HG03095 (cell line): ENCODE measurements around the gene GCLC.

Experiments used
- ATAC-seq: cut with Tn5 transposase; IDR thresholded peaks from one replicate; pipeline ENCODE4 v1.9.1; 2021; ENCODE audit warnings: moderate library complexity; ENCODE audit not compliant: unreplicated experiment

GCLC gene

DNA sequence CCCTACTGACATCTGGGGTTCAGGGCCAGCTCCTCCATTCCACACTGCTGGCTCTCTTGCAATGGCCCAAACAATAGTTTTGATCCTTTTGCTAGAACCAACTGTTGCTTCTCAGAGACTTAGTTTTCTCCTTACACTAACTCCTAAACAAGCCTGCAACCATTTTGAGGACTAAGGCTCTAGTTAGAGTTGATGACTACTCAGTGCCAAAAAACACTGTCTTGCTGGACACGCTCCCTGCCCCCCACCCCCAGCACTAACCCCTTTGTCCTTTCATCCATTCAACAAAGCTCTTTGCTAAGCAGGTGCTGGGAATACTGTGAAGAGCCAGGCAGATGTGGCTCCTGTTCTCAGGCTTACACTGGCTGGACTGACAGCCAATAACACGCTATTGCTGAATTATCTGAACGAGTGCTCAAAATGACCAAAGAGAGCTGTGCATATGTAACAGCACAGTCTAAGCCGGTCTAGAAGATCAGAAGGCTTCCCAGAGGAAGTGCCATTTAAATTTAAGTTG lies 17.6 kb downstream of the GCLC start:
- ATAC-seq, result no peak

DNA sequence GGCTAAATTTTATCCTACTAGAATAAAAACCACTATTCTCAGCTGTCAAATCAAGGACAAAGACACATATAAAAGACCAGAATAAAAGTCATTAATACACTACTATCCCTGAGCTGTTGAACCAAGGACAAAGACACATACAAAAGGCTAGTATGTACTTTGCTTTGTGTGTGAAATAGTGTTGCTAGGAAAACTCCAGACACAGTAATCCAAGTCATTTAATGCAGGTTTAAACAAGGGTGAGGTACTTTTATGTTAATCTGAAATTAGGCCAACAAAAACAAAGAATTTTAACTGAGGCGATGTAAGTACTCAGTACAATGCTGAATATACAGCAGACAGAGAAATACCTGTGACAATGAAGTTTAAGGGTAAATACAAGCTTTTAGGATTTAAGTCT lies 18.9 kb downstream of the GCLC start:
- no peak for ATAC-seq

DNA sequence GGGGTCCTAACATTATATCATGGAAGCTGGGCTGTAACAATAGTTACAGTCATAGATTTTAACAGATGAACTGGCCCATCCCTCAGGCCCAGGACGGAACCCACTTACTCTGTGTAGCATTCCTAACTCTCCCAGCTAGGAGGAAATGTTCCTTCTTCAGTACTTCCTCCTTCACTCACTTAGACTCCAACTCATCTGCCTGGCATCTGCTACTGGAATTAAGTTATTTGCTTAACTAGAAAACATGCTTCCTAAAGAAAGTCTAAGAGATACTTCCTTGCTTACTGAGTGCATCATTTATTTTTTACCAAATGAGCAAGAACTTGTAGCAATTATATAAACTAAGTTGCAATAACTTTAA lies 20.5 kb downstream of the GCLC start:
- ATAC-seq, result no peak

DNA sequence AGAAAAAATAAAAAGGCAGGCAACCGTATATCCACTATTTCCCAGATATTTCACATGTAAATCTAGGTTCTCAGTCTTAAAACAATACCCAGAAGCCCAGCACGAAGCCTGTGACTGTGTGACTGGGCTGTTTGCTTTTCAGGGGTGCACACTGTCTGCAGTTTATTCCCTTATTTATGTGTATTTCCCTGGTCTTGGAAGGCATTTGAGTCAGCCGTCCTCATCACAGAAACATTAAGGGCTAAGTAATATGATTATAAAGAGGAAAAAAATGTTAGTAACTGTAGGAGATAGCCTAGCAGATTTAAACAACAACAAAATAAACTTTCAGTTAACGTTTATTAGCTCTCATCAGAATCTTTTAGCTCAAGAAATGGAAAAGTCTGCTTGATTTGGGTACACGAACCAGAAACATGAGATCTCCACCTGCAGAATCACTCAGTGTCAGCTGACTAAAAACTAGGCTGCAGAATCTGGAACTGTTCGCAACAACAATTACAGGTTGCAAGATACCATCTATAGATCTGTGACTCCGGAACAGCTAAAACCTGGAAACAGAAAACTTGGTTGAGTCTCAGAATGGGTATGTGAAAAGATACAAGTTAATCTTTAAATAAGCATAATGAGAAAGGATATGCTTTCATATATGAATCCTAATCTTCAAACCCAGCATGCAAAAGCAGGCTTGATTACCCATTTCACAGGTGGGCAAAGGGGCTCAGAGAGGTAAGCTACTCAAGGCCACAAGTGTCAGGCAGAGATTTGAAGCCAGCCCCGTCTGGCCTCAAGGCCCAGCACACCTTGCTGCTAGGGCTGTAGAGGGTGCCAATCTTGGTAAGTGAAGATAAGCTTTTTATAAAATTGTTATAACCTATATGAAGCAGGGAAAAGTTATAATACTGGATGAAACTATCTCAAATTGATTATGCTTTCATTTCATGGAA lies 21.1 kb downstream of the GCLC start:
- ATAC-seq, result no peak

DNA sequence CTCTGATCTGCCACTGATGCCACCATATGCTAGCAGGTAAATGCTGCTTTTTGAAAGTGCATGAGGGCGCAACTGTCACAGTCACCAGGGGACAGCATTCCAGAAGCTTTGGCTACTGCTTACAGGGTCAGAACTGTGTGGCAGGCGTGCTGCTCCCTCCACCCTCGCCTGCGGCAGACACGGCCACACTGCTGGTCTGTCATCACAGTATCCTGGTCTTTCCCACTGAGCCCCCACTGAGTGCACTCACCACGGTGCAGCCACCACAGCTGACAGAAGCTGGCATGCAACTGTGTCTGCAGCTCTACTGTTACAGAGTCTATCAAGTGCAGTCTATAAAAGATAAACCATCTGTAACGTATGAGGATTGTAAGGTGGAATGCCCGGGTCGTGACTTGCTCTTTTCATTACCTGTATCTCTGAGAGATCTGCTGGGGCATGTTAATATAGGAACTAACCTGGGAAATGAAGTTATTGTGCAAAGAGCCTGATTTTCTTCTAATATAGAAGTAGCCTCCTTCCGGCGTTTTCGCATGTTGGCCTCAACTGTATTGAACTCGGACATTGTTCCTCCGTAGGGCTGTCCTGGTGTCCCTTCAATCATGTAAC lies 24.5 kb downstream of the GCLC start:
- ATAC-seq, result no peak

DNA sequence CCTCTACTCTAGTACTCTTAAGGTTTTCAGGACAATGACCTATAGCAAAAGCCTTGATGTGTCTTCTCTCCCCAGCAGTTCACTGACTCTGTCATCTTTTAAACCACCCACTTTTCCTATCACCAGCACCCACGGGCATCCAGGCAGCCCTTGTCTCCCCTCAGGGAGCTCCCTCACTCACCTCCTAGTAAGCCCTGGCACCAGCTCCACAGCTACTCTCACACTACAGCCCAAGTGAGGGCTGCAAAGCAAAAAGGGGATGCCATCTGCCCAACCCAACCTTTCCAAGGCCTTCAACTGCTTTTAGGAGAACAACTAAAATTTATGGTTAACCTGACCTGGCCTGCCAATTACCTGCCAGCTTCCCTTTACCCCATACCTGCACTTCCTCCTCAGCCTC lies 26.0 kb downstream of the GCLC start:
- no peak for ATAC-seq

DNA sequence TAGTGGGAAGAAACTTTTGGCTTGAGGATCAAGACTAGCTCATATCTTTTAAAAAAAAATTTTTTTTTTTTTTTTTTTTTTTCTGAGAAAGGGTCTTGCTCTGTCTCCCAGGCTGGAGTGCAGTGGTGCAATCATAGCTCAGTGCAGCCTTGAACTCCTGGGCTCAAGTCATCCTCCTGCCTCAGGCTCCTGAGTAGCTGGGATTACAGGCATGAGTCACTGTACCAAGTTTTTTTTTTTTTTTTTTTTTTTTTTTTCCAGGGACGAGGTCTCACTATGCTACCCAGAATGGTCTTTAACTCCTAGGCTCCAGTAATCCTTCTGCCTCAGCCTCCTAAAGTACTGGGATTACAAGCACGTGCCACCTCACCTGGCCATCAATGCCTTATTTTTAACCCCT lies 27.9 kb downstream of the GCLC start:
- ATAC-seq, result no peak

DNA sequence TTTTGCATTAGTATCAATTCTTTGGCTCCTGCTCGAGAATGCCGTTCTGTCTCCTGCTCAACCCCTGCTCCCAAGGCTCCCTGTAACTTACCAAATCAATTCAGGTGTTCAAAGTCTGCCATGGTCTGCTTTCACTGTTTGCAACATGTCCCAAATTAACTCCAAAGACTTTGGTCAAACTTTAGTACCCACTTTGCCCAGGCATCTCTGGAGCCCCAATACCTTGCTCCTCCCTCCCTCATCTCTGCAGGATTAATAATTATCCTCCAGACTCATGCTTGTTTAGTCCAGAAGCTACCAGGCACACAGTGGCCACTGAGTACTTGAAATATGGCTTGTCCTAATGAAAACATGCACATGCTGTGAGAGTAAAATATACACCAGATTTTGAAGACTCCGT lies 30.2 kb downstream of the GCLC start:
- no peak for ATAC-seq

DNA sequence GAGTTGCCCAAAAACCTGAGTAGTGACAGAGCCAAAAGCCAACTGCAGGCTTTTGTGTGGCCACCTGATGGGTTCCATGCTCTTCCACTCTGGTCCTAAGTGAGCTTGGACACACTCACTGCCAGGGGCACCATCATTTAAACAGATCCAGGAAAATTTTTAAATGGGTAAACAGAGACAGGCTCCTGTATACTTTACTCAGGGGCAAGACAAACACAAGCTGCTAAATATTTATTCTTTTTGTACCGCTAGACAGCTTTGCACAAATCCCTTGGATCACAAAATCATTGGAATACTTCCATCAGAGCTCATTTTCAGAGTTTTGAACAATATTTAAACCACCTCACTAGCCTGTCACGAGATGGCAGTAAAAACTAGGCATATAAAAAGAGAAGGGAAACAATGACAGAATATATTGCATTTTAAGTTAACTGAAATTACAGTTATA lies 31.4 kb downstream of the GCLC start:
- ATAC-seq, result no peak

DNA sequence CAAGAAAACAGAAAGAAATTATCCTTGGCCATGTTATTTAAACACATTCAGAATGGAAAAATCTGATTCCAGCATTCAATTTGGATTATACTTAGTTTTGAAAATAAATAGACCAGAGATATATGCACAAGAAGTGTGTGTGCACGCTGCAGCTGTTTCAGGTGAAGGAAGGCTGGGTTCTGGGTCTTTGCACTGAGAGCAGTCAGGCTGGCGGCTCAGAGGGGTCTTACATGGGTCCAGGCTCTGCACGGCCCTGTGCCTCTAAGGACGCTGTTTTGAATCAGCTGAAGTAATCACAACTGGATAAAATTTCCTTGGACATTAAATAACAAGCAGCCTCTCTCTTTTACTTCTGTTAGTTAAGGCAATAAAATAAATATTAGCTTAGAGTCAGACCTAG lies 31.8 kb downstream of the GCLC start:
- ATAC-seq, result no peak

DNA sequence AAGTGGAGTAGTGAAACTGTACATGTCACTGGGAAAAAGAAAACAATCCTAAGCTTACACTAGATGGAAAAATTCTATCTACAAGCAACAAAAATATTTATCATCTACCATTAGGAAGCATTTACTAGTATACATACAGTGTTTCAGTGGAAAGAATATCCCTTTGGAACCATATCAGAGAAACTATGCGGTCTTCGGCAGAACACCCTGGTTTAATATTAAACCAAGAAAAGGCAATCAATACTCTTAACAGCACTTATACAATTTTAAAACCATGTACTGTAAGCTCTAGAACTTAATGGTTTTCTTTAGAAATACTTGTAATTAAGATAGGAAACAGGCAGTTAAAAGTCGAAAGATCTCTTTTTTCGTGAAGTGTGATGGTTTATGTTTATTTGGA lies 32.3 kb downstream of the GCLC start:
- ATAC-seq, result no peak

DNA sequence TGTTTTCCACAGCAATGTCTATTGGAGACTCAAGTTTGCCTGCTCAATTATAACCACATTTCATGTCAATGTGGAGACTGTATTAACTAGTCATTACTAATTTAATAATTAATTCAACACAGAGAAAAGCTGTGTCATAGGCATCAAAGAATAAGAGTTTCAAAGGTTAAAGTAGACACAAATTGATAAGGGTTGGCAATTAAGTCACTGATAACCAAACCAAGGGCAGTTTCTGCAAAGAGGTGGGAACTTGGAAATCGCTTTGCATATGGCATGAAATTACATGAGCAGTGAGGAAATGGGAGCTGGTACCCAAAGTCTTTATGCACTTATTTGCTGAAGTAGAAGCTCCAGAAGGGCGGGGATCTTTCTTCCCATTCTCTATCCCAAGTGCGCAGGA lies 34.2 kb downstream of the GCLC start:
- ATAC-seq, result no peak

DNA sequence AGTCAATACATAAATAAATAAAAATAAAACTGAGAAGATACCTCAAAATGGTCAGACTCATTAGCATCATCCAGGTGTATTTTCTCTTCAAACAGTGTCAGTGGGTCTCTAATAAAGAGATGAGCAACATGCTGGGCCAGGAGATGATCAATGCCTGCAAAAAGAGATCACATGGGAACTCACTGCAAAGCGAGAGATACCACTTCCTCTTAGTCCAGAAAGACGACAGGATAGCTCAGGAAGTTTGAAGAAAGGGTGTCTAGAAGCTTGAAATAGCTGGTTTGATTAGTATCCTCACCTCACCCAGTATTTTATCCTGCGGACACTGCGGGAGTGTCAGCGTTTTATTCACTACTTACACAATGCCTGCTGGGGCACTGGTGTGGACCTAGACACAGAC lies 38.0 kb downstream of the GCLC start:
- no peak for ATAC-seq

DNA sequence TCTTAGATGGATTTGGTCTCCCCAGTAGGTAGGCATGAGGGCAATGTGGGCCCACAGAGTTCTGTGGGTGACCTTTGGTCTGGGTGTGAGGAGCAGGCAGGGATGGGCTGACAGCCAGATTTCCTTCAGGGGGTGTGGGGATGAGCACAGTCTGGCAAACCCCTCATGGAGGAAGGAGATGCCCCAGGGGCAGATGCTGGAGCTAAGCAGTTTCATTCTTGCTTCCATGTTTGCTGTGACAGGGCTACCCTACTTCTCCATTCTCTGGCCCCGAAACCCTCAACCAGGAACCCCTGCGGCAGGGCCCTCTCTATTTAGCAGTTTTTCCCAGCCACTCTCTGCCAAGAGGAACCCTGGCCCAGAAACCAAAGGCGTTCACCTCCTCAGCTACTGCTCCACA lies 40.4 kb downstream of the GCLC start:
- no peak for ATAC-seq

DNA sequence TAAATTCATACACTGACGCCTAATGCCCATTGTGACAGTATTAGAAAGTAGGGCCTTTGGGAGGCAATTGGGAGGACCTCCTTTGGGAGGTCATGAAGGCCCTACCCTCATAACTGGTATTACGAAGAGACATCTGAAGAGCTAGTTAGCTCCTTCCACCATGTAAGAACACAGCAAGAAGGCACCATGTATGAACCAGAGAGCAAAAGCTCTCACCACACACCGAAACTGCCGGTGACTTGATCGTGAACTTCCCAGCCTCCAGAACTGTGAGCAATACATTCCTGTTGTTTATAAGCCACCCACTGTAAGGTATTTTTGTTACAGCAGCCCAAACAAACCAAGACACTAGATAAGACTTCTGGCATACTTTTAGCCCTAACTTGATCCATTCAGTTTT lies 41.8 kb downstream of the GCLC start:
- no peak for ATAC-seq

DNA sequence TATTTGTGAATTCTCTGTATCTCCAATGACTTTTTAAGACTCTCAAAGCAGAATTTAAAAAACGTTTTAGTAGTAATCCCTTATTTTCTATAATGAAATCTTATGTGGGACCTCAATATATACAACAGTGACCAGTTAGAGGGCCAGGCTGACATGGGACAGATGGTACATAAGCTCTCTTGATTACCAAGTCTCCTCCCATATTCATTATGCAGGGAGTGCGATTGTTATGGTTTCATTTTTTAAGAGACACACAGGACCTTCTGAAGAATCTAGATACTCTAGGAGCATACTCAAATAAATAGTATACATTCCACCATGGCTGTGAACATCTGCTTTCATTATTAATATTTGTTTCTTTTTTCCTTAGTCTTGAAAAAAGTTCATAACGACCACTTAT lies 43.5 kb downstream of the GCLC start:
- no peak for ATAC-seq

DNA sequence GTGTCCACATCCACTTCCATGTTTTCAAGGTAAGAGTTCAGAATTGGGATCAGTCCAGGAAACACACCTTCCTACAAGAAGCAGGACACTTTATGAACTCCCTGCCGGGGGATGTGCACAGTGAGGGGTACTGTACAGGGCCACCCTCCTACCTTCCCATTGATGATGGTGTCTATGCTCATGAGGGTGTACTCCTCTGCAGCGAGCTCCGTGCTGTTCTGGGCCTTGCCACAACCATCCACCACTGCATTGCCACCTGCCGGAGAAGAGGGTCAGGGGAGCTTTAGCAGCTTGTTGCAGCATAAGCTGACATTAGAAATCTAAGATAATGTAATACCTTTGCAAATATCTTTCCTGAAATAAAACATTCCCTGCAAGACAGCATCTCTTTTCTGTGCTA lies 44.8 kb downstream of the GCLC start:
- no peak for ATAC-seq

DNA sequence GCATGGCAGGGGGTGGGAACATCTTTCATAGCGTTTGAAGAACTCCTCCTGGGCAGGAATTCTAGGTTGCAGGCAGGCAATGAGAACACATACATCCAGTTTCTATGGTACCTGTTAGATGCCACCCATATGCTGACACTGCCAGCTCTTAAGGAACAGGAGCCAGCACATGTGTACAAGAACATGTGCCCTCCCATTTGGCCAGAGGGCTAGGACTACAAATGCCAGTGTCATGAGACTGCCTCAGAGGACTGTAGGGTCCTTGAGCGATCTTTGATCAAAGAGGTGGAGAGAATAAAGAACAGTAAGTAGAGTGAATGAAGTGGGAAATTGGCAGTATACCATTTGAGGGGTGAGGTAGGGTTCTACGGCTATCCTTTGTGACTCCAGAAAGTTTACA lies 45.8 kb downstream of the GCLC start:
- ATAC-seq, result no peak

DNA sequence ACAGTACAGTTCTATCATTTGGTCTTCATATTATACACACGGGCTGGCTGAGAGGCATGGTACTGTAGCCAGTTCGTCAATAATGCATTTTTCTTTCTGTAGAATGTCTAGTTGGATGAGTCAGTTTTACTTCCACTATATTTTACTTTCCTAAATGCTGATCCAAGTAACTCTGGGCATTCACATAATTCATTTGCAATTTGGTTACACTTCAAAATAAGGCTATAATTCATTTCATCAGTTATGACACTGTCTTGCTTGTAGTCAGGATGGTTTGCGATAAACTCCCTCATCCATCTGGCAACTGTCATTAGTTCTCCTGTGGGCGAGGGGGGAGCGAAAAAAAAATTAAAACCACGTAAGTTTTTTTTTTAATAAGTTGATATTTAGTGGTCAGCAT lies 46.3 kb downstream of the GCLC start:
- no peak for ATAC-seq

DNA sequence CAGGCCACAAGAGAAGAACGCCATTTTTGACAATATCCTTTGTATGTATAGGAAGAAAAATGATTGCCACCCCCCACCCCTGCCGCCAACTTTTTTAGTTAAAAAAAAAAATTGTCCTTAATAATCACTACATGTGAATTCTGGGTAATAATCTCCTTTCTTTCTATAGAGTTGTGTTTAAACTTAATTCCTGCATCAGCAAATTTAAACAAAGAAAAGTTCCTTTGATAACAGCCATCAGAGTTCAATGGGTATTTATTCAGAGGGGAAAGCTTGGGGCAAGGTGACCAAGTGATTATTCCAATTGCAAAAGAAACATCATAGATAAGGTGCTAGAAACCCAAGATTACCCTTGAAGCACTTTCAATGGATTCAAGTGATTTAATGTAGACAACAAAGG lies 47.0 kb downstream of the GCLC start:
- no peak for ATAC-seq

DNA sequence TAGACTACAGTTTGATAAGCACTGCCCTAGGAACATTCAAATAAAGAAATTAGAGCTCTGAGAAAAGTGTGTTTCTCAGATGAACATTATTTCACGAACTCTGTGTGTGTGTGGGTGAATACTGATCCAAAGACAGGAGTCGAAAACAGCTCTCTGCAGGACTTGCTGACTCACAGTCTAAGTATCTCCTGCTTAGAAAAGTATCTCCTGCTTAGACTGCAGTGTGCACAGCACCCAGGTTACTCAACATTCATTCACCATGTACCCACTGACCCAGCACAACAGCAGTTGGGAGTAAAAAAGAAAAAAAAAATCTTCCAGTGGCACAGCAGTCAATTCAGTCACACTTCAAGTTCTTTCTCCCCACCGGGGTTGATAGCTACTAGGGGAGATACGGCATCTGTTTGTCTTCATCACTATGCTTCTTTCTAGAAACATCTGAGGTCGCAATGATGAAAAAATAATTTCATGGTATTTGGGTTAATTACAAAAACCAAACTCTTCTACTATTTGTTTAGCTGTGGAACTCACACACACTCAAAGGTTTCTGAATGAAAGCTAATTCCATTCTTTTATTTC lies 48.0 kb downstream of the GCLC start:
- ATAC-seq, result no peak
